GM23248 (cell line): ENCODE data around the gene CACNG5. TPM values are rescaled to one million over a fixed set of nuclear protein-coding genes. Genes with fewer than 3 reads are reported as not detected.
A peak's percentile ranks its signal among the peaks of the same experiment; 100 is the strongest.

ENCODE experiments used
- DNase-seq: peaks from one replicate; pipeline ENCODE4 v3.0.0-alpha.2; 2015
- H2AFZ ChIP-seq: fragments of 200-600 bp; sonication (generic); 2 replicates; pipeline ENCODE4 v1.6.1; 2016; ENCODE audit warnings: antibody characterized with exemption
- H3F3A ChIP-seq: fragments of 200-600 bp; sonication (generic); 2 replicates; pipeline ENCODE4 v1.6.1; 2016; ENCODE audit warnings: mild to moderate bottlenecking, antibody characterized with exemption, mixed run types; ENCODE audit not compliant: insufficient read depth
- H3K27ac ChIP-seq: fragments of 200-600 bp; sonication (generic); 2 replicates; pipeline ENCODE4 v1.5.1; 2016; ENCODE audit warnings: mild to moderate bottlenecking
- H3K27me3 ChIP-seq: fragments of 200-600 bp; sonication (generic); replicated peaks from 2 replicates; pipeline ENCODE4 v1.6.1; 2016; ENCODE audit warnings: mild to moderate bottlenecking; ENCODE audit not compliant: insufficient read depth
- H3K36me3 ChIP-seq: fragments of 200-600 bp; sonication (generic); 2 replicates; pipeline ENCODE4 v1.6.1; 2016; ENCODE audit warnings: low read depth, mild to moderate bottlenecking
- H3K4me1 ChIP-seq: fragments of 200-600 bp; sonication (generic); 2 replicates; pipeline ENCODE4 v1.6.1; 2016; ENCODE audit warnings: mild to moderate bottlenecking; ENCODE audit not compliant: insufficient read depth
- H3K4me2 ChIP-seq: fragments of 200-600 bp; sonication (generic); one replicate; pipeline ENCODE4 v1.6.1; 2016; ENCODE audit warnings: mild to moderate bottlenecking; ENCODE audit not compliant: unreplicated experiment
- H3K4me3 ChIP-seq: fragments of 200-600 bp; sonication (generic); 2 replicates; pipeline ENCODE4 v1.5.1; 2016; ENCODE audit warnings: mild to moderate bottlenecking
- H3K79me2 ChIP-seq: fragments of 200-600 bp; sonication (generic); 2 replicates; pipeline ENCODE4 v1.6.1; 2016; ENCODE audit warnings: mild to moderate bottlenecking; ENCODE audit not compliant: insufficient read depth
- H3K9ac ChIP-seq: fragments of 200-600 bp; sonication (generic); 2 replicates; pipeline ENCODE4 v1.6.1; 2016; ENCODE audit warnings: mild to moderate bottlenecking
- H3K9me2 ChIP-seq: fragments of 200-600 bp; sonication (generic); 2 replicates; pipeline ENCODE4 v1.6.1; 2016; ENCODE audit warnings: mixed run types, mild to moderate bottlenecking, moderate library complexity; ENCODE audit not compliant: insufficient read depth
- H3K9me3 ChIP-seq: fragments of 200-600 bp; sonication (generic); one replicate; pipeline ENCODE4 v1.6.1; 2017; ENCODE audit warnings: low read depth
- H4K20me1 ChIP-seq: fragments of 200-600 bp; sonication (generic); 2 replicates; pipeline ENCODE4 v1.6.0; 2016; ENCODE audit not compliant: insufficient read depth
- EZH2 ChIP-seq: fragments of 200-600 bp; sonication (generic); IDR thresholded peaks from 2 replicates; pipeline ENCODE4 v1.6.1; 2018; ENCODE audit warnings: antibody characterized with exemption, mild to moderate bottlenecking; ENCODE audit not compliant: insufficient read depth, poor library complexity, severe bottlenecking
- EZH2phosphoT487 ChIP-seq: fragments of 200-600 bp; sonication (generic); IDR thresholded peaks from 2 replicates; pipeline ENCODE4 v1.6.1; 2018; ENCODE audit warnings: antibody characterized with exemption, moderate library complexity, mild to moderate bottlenecking, low read depth; ENCODE audit not compliant: insufficient read depth
- WGBS, 2 experiments: methylation state at CpG; one replicate each; pipeline ENCODE4 v1.1.6; 2015 to 2017; ENCODE audit warnings: low lambda C conversion rate in 2 of 2, low coverage in 1 of 2; ENCODE audit errors: missing lambda C conversion rate in 2 of 2; 5-methylcytosine and 5-hydroxymethylcytosine counted together
- in situ Hi-C: fragments of 300-500 bp; cut with MboI; formaldehyde crosslinking; loops from 2 replicates; pipeline ENCODE4 v1.15.0; 2020
- polyA plus RNA-seq: library from polyadenylated mRNA; unstranded; fragments of >200 nt; fragmentation: Nextera tagmentation; extraction: Ambion mirVana; gene quantifications from 2 replicates; pipeline ENCODE4 v1.2.1, GENCODE V29; 2016
- total RNA-seq: library from RNA; depleted of rRNA; stranded (reverse); fragments of >200 nt; shearing (Covaris generic); gene quantifications from 2 replicates; pipeline ENCODE4 v1.2.3, GENCODE V29; 2014

CACNG5 gene
- total and polyA plus RNA-seq, 2 experiments from 2014 or later = not detected

DNA sequence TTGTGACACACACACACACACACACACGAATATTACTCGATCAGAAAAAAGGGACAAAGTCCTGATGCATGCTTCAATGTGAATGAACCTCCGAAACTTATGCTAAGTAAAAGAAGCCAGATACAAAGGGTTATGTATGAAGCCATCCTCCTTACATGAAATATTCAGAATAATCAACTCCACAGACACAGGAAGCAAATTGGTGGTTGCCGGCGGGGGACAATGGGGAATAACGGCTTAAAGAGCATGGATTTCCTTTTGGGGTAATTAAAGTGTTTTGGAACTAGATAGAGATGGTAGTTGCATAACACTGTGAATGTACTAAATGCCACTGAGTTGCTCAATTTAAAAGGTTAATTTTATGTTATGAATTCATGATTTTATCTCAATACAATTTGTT, 8.1 kb upstream of the CACNG5 start:
- DNase-seq = no peak
- Histone ChIP-seq H3K27me3 (peaks cover 12% of the 10 kb centered on the region), H3K79me2 (no peaks in the 10 kb centered on the region), H3F3A (no peaks in the 10 kb centered on the region), H3K4me3 (no peak overlapping the region), H3K4me1 (no peaks in the 10 kb centered on the region), H3K36me3 (no peaks in the 10 kb centered on the region), H3K9ac (no peak overlapping the region), H3K27ac (no peak overlapping the region), H3K4me2 (no peak overlapping the region), H2AFZ (no peak overlapping the region), H3K9me3 (no peaks in the 10 kb centered on the region), H3K9me2 (no peaks in the 10 kb centered on the region), H4K20me1 (no peaks in the 10 kb centered on the region)
- no peak for TF ChIP-seq EZH2phosphoT487
- in situ Hi-C loops = no loop called here
- WGBS, 2 experiments = 55 to 58% methylated on average over 6 of the region's 6 CpGs

DNA sequence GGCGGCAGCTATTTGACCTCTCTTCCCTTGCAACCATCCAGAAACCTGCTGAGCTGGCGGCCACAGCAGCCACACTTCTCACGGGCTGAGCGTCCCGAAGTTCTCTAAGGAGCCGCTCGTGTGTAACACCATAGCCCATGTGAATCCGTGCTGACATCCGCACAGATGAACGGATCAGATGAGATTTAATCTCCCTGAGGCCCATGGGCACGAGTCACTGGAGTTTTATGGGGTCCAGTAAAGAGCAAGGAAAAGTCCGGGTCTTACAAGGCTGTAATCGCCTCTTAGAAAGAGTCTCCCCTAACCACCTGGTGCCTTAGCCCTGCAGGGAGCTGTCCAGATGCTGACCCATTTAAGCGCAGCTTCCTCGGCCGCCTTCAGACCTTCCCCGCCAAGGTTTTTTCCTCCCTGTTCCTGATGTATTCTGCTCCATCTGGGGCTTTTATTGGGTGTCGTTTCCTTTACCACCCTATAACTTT, 5.5 kb upstream of the CACNG5 start:
- Histone ChIP-seq H2AFZ (no peak overlapping the region), H3K9ac (no peak overlapping the region), H3K79me2 (no peaks in the 10 kb centered on the region), H3K9me3 (no peaks in the 10 kb centered on the region), H3K36me3 (no peaks in the 10 kb centered on the region), H3K27ac (no peak overlapping the region), H3K9me2 (no peaks in the 10 kb centered on the region), H4K20me1 (no peaks in the 10 kb centered on the region), H3K4me2 (no peak overlapping the region), H3K4me1 (no peaks in the 10 kb centered on the region), H3K4me3 (no peak overlapping the region), H3F3A (no peaks in the 10 kb centered on the region), H3K27me3 (peaks cover 25% of the 10 kb centered on the region)
- TF ChIP-seq EZH2 = no peak
- TF ChIP-seq EZH2phosphoT487 = no peak
- DNase-seq = peak; percentile 82
- in situ Hi-C loops = no loop called here
- WGBS, 2 experiments = 2 to 3% methylated on average over 18 of the region's 18 CpGs

- TF ChIP-seq EZH2 = no peak
- no peak for TF ChIP-seq EZH2phosphoT487
- no peaks in the 10 kb centered on the region for H3K79me2 ChIP-seq
- H3K4me1 ChIP-seq = no peaks in the 10 kb centered on the region
- no peaks in the 10 kb centered on the region for H3K9me3 ChIP-seq
- H3K27ac ChIP-seq = no peak overlapping the region
- no peaks in the 10 kb centered on the region for H3F3A ChIP-seq
- in situ Hi-C loops = no loop called here
- 7 to 11% methylated on average over 10 of the region's 10 CpGs for WGBS, 2 experiments
- no peak overlapping the region for H2AFZ ChIP-seq
- no peaks in the 10 kb centered on the region for H3K9me2 ChIP-seq
- H3K36me3 ChIP-seq = no peaks in the 10 kb centered on the region
- no peaks in the 10 kb centered on the region for H4K20me1 ChIP-seq
- H3K27me3 ChIP-seq = peaks cover 30% of the 10 kb centered on the region
- no peak overlapping the region for H3K9ac ChIP-seq
- no peak overlapping the region for H3K4me3 ChIP-seq
- DNase-seq = no peak
- no peak overlapping the region for H3K4me2 ChIP-seq
Observed at GRCh38 chr17:66829883-66830282, 5.0 kb upstream of the CACNG5 start.

- Histone ChIP-seq H3K4me1 (no peaks in the 10 kb centered on the region), H2AFZ (no peak overlapping the region), H3K9me3 (no peaks in the 10 kb centered on the region), H3K9ac (no peak overlapping the region), H3K27me3 (peaks cover 32% of the 10 kb centered on the region), H3K36me3 (no peaks in the 10 kb centered on the region), H3K4me2 (no peak overlapping the region), H4K20me1 (no peaks in the 10 kb centered on the region), H3F3A (no peaks in the 10 kb centered on the region), H3K4me3 (no peak overlapping the region), H3K79me2 (no peaks in the 10 kb centered on the region), H3K9me2 (no peaks in the 10 kb centered on the region), H3K27ac (no peak overlapping the region)
- in situ Hi-C loops = no loop called here
- DNase-seq = no peak
- WGBS, 2 experiments = 32 to 40% methylated on average over 4 of the region's 4 CpGs
- TF ChIP-seq EZH2 = no peak
- no peak for TF ChIP-seq EZH2phosphoT487
Observed at GRCh38 chr17:66830451-66830850, 4.5 kb upstream of the CACNG5 start.

- no peak overlapping the region for H2AFZ ChIP-seq
- no peak overlapping the region for H3K27ac ChIP-seq
- no peaks in the 10 kb centered on the region for H3K36me3 ChIP-seq
- H3F3A ChIP-seq = no peaks in the 10 kb centered on the region
- H3K27me3 ChIP-seq = peaks cover 43% of the 10 kb centered on the region
- no peaks in the 10 kb centered on the region for H4K20me1 ChIP-seq
- no peaks in the 10 kb centered on the region for H3K9me3 ChIP-seq
- DNase-seq = peak; percentile 19
- in situ Hi-C loops = no loop called here
- WGBS, 2 experiments = 7% methylated on average over 14 of the region's 14 CpGs
- TF ChIP-seq EZH2 (no peak), EZH2phosphoT487 (no peak)
- no peak overlapping the region for H3K4me3 ChIP-seq
- H3K4me2 ChIP-seq = no peak overlapping the region
- no peak overlapping the region for H3K9ac ChIP-seq
- H3K9me2 ChIP-seq = no peaks in the 10 kb centered on the region
- H3K4me1 ChIP-seq = no peaks in the 10 kb centered on the region
- H3K79me2 ChIP-seq = no peaks in the 10 kb centered on the region
Observed at GRCh38 chr17:66831383-66832210, 3.3 kb upstream of the CACNG5 start.
